GM23338 (cell line): ENCODE measurements around the gene MIAT. TPM values are rescaled to one million over a fixed set of nuclear protein-coding genes. Genes with fewer than 3 reads are reported as not detected.

ENCODE experiments used
- ATAC-seq: fragments of 200-7000 bp; cut with Tn5 transposase; 3 replicates; pipeline ENCODE4 v1.9.1; 2020
- DNase-seq: peaks from one replicate; pipeline ENCODE4 v3.0.0-alpha.2; 2015; ENCODE audit warnings: low spot score
- H2AFZ ChIP-seq: fragments of 200-600 bp; sonication (generic); 2 replicates; pipeline ENCODE4 v1.8.0; 2016; ENCODE audit warnings: antibody characterized with exemption, mild to moderate bottlenecking, moderate library complexity
- H3F3A ChIP-seq: fragments of 200-600 bp; sonication (generic); replicated peaks from 2 replicates; pipeline ENCODE4 v1.8.0; 2017; ENCODE audit warnings: antibody characterized with exemption, mixed run types, low read depth
- H3K27ac ChIP-seq: fragments of 200-600 bp; sonication (generic); 2 replicates; pipeline ENCODE4 v1.6.1; 2016; ENCODE audit warnings: low read depth
- H3K27me3 ChIP-seq: fragments of 200-600 bp; sonication (generic); 2 replicates; pipeline ENCODE4 v1.8.0; 2016; ENCODE audit warnings: mild to moderate bottlenecking, mixed run types, moderate library complexity; ENCODE audit not compliant: insufficient read depth
- H3K36me3 ChIP-seq: fragments of 200-600 bp; sonication (generic); 2 replicates; pipeline ENCODE4 v1.8.0; 2016; ENCODE audit warnings: mild to moderate bottlenecking; ENCODE audit not compliant: insufficient read depth
- H3K4me1 ChIP-seq: fragments of 200-600 bp; sonication (generic); 2 replicates; pipeline ENCODE4 v1.8.0; 2016; ENCODE audit warnings: mild to moderate bottlenecking, moderate library complexity; ENCODE audit not compliant: insufficient read depth
- H3K4me2 ChIP-seq: fragments of 200-600 bp; sonication (generic); 2 replicates; pipeline ENCODE4 v1.7.1; 2017; ENCODE audit warnings: mixed run types
- H3K4me3 ChIP-seq: fragments of 200-600 bp; sonication (generic); 2 replicates; pipeline ENCODE4 v1.6.1; 2016; ENCODE audit warnings: mixed run types
- H3K79me2 ChIP-seq: fragments of 200-600 bp; sonication (generic); replicated peaks from 2 replicates; pipeline ENCODE4 v1.8.0; 2017; ENCODE audit warnings: mild to moderate bottlenecking; ENCODE audit not compliant: insufficient read depth
- H3K9me2 ChIP-seq: fragments of 200-600 bp; sonication (generic); 2 replicates; pipeline ENCODE4 v1.8.0; 2017; ENCODE audit not compliant: insufficient read depth
- H4K20me1 ChIP-seq: fragments of 200-600 bp; sonication (generic); replicated peaks from 2 replicates; pipeline ENCODE4 v1.8.0; 2017; ENCODE audit warnings: mild to moderate bottlenecking; ENCODE audit not compliant: insufficient read depth
- H3K27ac Mint-ChIP-seq: 2 replicates; pipeline ENCODE4 v1.8.0; 2020; ENCODE audit warnings: inconsistent platforms, mild to moderate bottlenecking, moderate library complexity, mixed read lengths
- H3K27me3 Mint-ChIP-seq: 3 replicates; pipeline ENCODE4 v1.8.0; 2022; ENCODE audit warnings: low read depth, mild to moderate bottlenecking, moderate library complexity, mixed read lengths, inconsistent platforms; ENCODE audit not compliant: insufficient read depth, poor library complexity
- H3K36me3 Mint-ChIP-seq: 3 replicates; pipeline ENCODE4 v1.8.0; 2021; ENCODE audit warnings: low read depth, mild to moderate bottlenecking, inconsistent platforms, moderate library complexity, mixed read lengths
- H3K4me1 Mint-ChIP-seq: 3 replicates; pipeline ENCODE4 v1.8.0; 2020; ENCODE audit warnings: mild to moderate bottlenecking, inconsistent platforms, mixed read lengths
- H3K4me3 Mint-ChIP-seq: 3 replicates; pipeline ENCODE4 v1.8.0; 2021; ENCODE audit warnings: moderate library complexity, mild to moderate bottlenecking, inconsistent platforms, mixed read lengths
- H3K9me3 Mint-ChIP-seq: 3 replicates; pipeline ENCODE4 v1.8.0; 2020; ENCODE audit warnings: moderate library complexity, mild to moderate bottlenecking, inconsistent platforms, mixed read lengths
- CREB1 ChIP-seq: fragments of 250-450 bp; sonication (Bioruptor Pico); IDR thresholded peaks from 2 replicates; pipeline ENCODE4 v1.5.0; 2020; ENCODE audit warnings: low read depth, mild to moderate bottlenecking, moderate library complexity
- EZH2 ChIP-seq: fragments of 200-600 bp; sonication (generic); IDR thresholded peaks from one replicate; pipeline ENCODE4 v1.8.0; 2017; ENCODE audit warnings: antibody characterized with exemption, mild to moderate bottlenecking, low read depth; ENCODE audit not compliant: unreplicated experiment
- EZH2phosphoT487 ChIP-seq: fragments of 200-600 bp; sonication (generic); IDR thresholded peaks from one replicate; pipeline ENCODE4 v1.8.1; 2018; ENCODE audit warnings: antibody characterized with exemption; ENCODE audit not compliant: unreplicated experiment
- NANOG ChIP-seq: IDR thresholded peaks from 2 replicates; pipeline ENCODE4 v1.6.1; 2016; ENCODE audit warnings: antibody characterized with exemption, borderline replicate concordance
- POLR2AphosphoS5 ChIP-seq: IDR thresholded peaks from 2 replicates; pipeline ENCODE4 v1.6.1; 2016; ENCODE audit warnings: antibody characterized with exemption, low read depth
- polyA plus RNA-seq: library from polyadenylated mRNA; unstranded; fragments of >200 nt; fragmentation: Nextera tagmentation; extraction: Ambion mirVana; gene quantifications from 2 replicates; pipeline ENCODE4 v1.2.1, GENCODE V29; 2016
- total RNA-seq: library from RNA; depleted of rRNA; stranded (reverse); fragments of >200 nt; shearing (Covaris generic); gene quantifications from 2 replicates; pipeline ENCODE4 v1.2.3, GENCODE V29; 2014
- TF ChIP-seq, protein P1 (sequence below): fragments of 250-450 bp; sonication (Bioruptor Pico); IDR thresholded peaks from 2 replicates; pipeline ENCODE4 v1.5.0; 2020; ENCODE audit warnings: mild to moderate bottlenecking, moderate library complexity
- TF ChIP-seq, protein P2 (sequence below): IDR thresholded peaks from one replicate; pipeline ENCODE4 v1.6.1; 2018; ENCODE audit warnings: antibody characterized with exemption; ENCODE audit not compliant: unreplicated experiment

The MIAT gene
- total and polyA plus RNA-seq, 2 experiments from 2014 or later = 10.0 to 63.6 TPM

- Histone ChIP-seq H3K79me2 (no peaks in the 10 kb centered on the region), H3K4me3 (no peak overlapping the region), H3K27ac (no peak overlapping the region), H2AFZ (no peak overlapping the region), H4K20me1 (no peaks in the 10 kb centered on the region), H3F3A (0 out of 2 replicates have a peak, but pooled peaks cover 7% of the 10 kb centered on the region), H3K27me3 (no peaks in the 10 kb centered on the region), H3K36me3 (0 out of 2 replicates have a peak, but pooled peaks cover 11% of the 10 kb centered on the region), H3K4me1 (no peaks in the 10 kb centered on the region; the same call in 1 of the 2 replicates), H3K4me2 (no peak overlapping the region), H3K9me2 (0 out of 2 replicates have a peak, but pooled peaks cover 3% of the 10 kb centered on the region)
- Mint-ChIP-seq H3K4me3 (no peak overlapping the region), H3K27me3 (no peaks in the 10 kb centered on the region), H3K36me3 (peaks cover 38% of the 10 kb centered on the region), H3K27ac (no peak overlapping the region), H3K4me1 (no peaks in the 10 kb centered on the region), H3K9me3 (peaks cover 40% of the 10 kb centered on the region)
- TF ChIP-seq, protein P1, sequence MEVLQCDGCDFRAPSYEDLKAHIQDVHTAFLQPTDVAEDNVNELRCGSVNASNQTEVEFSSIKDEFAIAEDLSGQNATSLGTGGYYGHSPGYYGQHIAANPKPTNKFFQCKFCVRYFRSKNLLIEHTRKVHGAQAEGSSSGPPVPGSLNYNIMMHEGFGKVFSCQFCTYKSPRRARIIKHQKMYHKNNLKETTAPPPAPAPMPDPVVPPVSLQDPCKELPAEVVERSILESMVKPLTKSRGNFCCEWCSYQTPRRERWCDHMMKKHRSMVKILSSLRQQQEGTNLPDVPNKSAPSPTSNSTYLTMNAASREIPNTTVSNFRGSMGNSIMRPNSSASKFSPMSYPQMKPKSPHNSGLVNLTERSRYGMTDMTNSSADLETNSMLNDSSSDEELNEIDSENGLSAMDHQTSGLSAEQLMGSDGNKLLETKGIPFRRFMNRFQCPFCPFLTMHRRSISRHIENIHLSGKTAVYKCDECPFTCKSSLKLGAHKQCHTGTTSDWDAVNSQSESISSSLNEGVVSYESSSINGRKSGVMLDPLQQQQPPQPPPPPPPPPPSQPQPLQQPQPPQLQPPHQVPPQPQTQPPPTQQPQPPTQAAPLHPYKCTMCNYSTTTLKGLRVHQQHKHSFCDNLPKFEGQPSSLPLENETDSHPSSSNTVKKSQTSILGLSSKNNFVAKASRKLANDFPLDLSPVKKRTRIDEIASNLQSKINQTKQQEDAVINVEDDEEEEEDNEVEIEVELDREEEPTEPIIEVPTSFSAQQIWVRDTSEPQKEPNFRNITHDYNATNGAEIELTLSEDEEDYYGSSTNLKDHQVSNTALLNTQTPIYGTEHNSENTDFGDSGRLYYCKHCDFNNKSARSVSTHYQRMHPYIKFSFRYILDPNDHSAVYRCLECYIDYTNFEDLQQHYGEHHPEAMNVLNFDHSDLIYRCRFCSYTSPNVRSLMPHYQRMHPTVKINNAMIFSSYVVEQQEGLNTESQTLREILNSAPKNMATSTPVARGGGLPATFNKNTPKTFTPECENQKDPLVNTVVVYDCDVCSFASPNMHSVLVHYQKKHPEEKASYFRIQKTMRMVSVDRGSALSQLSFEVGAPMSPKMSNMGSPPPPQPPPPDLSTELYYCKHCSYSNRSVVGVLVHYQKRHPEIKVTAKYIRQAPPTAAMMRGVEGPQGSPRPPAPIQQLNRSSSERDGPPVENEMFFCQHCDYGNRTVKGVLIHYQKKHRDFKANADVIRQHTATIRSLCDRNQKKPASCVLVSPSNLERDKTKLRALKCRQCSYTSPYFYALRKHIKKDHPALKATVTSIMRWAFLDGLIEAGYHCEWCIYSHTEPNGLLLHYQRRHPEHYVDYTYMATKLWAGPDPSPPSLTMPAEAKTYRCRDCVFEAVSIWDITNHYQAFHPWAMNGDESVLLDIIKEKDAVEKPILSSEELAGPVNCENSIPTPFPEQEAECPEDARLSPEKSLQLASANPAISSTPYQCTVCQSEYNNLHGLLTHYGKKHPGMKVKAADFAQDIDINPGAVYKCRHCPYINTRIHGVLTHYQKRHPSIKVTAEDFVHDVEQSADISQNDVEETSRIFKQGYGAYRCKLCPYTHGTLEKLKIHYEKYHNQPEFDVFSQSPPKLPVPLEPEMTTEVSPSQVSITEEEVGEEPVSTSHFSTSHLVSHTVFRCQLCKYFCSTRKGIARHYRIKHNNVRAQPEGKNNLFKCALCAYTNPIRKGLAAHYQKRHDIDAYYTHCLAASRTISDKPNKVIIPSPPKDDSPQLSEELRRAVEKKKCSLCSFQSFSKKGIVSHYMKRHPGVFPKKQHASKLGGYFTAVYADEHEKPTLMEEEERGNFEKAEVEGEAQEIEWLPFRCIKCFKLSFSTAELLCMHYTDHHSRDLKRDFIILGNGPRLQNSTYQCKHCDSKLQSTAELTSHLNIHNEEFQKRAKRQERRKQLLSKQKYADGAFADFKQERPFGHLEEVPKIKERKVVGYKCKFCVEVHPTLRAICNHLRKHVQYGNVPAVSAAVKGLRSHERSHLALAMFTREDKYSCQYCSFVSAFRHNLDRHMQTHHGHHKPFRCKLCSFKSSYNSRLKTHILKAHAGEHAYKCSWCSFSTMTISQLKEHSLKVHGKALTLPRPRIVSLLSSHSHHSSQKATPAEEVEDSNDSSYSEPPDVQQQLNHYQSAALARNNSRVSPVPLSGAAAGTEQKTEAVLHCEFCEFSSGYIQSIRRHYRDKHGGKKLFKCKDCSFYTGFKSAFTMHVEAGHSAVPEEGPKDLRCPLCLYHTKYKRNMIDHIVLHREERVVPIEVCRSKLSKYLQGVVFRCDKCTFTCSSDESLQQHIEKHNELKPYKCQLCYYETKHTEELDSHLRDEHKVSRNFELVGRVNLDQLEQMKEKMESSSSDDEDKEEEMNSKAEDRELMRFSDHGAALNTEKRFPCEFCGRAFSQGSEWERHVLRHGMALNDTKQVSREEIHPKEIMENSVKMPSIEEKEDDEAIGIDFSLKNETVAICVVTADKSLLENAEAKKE = no peak
- TF ChIP-seq EZH2phosphoT487 (no peak), NANOG (no peak), POLR2AphosphoS5 (no peak), EZH2 (no peak), CREB1 (CRISPR knock-in tag) (no peak)
- TF ChIP-seq, protein P2, sequence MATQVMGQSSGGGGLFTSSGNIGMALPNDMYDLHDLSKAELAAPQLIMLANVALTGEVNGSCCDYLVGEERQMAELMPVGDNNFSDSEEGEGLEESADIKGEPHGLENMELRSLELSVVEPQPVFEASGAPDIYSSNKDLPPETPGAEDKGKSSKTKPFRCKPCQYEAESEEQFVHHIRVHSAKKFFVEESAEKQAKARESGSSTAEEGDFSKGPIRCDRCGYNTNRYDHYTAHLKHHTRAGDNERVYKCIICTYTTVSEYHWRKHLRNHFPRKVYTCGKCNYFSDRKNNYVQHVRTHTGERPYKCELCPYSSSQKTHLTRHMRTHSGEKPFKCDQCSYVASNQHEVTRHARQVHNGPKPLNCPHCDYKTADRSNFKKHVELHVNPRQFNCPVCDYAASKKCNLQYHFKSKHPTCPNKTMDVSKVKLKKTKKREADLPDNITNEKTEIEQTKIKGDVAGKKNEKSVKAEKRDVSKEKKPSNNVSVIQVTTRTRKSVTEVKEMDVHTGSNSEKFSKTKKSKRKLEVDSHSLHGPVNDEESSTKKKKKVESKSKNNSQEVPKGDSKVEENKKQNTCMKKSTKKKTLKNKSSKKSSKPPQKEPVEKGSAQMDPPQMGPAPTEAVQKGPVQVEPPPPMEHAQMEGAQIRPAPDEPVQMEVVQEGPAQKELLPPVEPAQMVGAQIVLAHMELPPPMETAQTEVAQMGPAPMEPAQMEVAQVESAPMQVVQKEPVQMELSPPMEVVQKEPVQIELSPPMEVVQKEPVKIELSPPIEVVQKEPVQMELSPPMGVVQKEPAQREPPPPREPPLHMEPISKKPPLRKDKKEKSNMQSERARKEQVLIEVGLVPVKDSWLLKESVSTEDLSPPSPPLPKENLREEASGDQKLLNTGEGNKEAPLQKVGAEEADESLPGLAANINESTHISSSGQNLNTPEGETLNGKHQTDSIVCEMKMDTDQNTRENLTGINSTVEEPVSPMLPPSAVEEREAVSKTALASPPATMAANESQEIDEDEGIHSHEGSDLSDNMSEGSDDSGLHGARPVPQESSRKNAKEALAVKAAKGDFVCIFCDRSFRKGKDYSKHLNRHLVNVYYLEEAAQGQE = no peak
- no peak for DNase-seq
- ATAC-seq = no peak
These were observed 43.9 kb downstream of the MIAT start for GRCh38 chr22:26701323-26701722.
